Measurements from ENCODE around the gene NCAPG2.

NCAPG2 gene

DNA sequence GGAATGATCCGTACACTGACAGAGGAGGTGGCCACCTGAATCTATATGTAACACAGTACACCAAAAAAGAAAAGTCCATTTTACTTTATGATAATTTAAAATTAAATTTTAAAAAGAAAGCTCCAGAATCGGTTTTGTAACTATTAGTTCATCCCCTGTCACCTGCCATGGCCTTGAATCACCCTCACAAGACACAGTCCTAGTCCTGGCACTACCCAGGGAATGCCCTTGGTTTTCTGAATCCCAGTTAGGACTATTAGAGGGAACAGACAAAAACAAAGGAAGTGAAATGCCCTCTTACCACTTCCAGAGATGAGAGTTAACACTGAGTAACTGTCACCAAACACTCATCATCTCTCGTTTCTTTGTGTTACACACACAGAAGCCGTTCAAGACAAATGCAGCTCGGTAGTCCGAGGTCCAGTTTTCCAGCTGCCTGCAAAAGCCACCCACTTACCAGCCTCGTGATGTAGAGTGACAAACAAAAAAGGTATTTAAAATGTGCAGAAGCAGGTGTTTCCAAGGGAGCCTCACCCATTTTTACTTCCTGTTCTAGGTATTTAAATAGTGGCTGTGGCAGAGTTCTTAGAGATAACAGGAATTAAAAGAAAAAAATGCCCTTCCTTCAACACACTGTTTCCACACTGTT lies 123.0 kb downstream of the NCAPG2 start:
- DNase-seq (ENCODE audit: low read depth in 1 of 2, low spot score in 1 of 2) = no peak
